Mucosa of descending colon (tissue), 3 donors: Measurements from ENCODE around the gene PPHLN1. TPM values are rescaled to one million over a fixed set of nuclear protein-coding genes. Genes with fewer than 3 reads are reported as not detected.

Source experiments
- ATAC-seq: fragments of 200-7000 bp; cut with Tn5 transposase; one replicate; pipeline ENCODE4 v1.9.1; 2020; ENCODE audit warnings: mild to moderate bottlenecking, moderate library complexity
- DNase-seq, 3 donors: peaks; one replicate each; pipeline ENCODE4 v3.0.0-alpha.2; 2020
- H3K36me3 ChIP-seq: fragments of 200-600 bp; one replicate; pipeline ENCODE4 v1.8.0; 2021; ENCODE audit warnings: low read depth, mild to moderate bottlenecking
- H3K4me1 ChIP-seq: fragments of 200-600 bp; one replicate; pipeline ENCODE4 v1.8.0; 2021; ENCODE audit warnings: low read depth, mild to moderate bottlenecking
- H3K4me3 ChIP-seq: fragments of 200-600 bp; one replicate; pipeline ENCODE4 v1.8.0; 2021; ENCODE audit warnings: mild to moderate bottlenecking
- H3K9me3 ChIP-seq: fragments of 200-600 bp; one replicate; pipeline ENCODE4 v1.8.0; 2021; ENCODE audit warnings: mild to moderate bottlenecking
- CTCF ChIP-seq: fragments of 200-600 bp; IDR thresholded peaks from one replicate; pipeline ENCODE4 v1.8.0; 2022; ENCODE audit warnings: antibody characterized with exemption, mild to moderate bottlenecking
- intact Hi-C, 2 donors: fragments of 100-400 bp; cut with DNase I in 1 of 2; cut with micrococcal nuclease in 1 of 2; formaldehyde crosslinking; loops; one replicate each; pipeline versions ENCODE4 v1.11.0 to v1.11.1; 2022; cut with DNase I, micrococcal nuclease
- total RNA-seq, 3 donors: library from RNA; stranded (reverse); fragmentation: NEBNext Ultra II Directional in 2 of 3; extraction: Animal tissue kit (Norgen Biotek cat#: 25700) in 2 of 3; gene quantifications; one replicate each; pipeline versions ENCODE4 v1.2.1 to v1.2.4, GENCODE V29; 2021 to 2023
- donor health status: DM: no; HTN: no; CAD: no; lungs with moderate emphysema.
- donor health status: DM: no; HTN: no; CAD: no.
- donor health status: DM: no; HTN: yes; CAD: no.

Gene PPHLN1
- total RNA-seq, 3 donors from 2014 or later, result 43.7 to 50.6 (median 44.9) TPM

GRCh38 chr12:42444192-42444943 is 118.4 kb downstream of the PPHLN1 start:
- intact Hi-C loops, result no loop called here
- H3K36me3 ChIP-seq, result no peaks in the 10 kb centered on the region
- ATAC-seq, result no peak

GRCh38 chr12:42445891-42446290 is 119.9 kb downstream of the PPHLN1 start:
- Histone ChIP-seq H3K4me1 (no peaks in the 10 kb centered on the region), H3K4me3 (no peak overlapping the region), H3K9me3 (no peaks in the 10 kb centered on the region), H3K36me3 (no peaks in the 10 kb centered on the region)
- intact Hi-C loops, result no loop called here
- ATAC-seq (no peak), DNase-seq (no peak)
- TF ChIP-seq CTCF, result no peak

More at GRCh38 chr12:42444192-42444943, 118.4 kb downstream of the PPHLN1 start:
- no peak overlapping the region for H3K4me3 ChIP-seq
- TF ChIP-seq CTCF, result no peak
- no peaks in the 10 kb centered on the region for H3K4me1 ChIP-seq
- DNase-seq, result no peak
- H3K9me3 ChIP-seq, result no peaks in the 10 kb centered on the region

- ATAC-seq, result no peak
- H3K9me3 ChIP-seq, result no peaks in the 10 kb centered on the region
These were observed 120.8 kb downstream of the PPHLN1 start for GRCh38 chr12:42446761-42447160.

GRCh38 chr12:42447371-42447786 is 121.4 kb downstream of the PPHLN1 start:
- H3K9me3 ChIP-seq, result no peaks in the 10 kb centered on the region
- ATAC-seq, result no peak
- TF ChIP-seq CTCF, result no peak
- intact Hi-C loops, result no loop called here
- no peak overlapping the region for H3K4me3 ChIP-seq
- no peak for DNase-seq
- no peaks in the 10 kb centered on the region for H3K36me3 ChIP-seq
- H3K4me1 ChIP-seq, result no peaks in the 10 kb centered on the region

More at GRCh38 chr12:42446761-42447160, 120.8 kb downstream of the PPHLN1 start:
- no peak for TF ChIP-seq CTCF
- Histone ChIP-seq H3K4me3 (no peak overlapping the region), H3K36me3 (no peaks in the 10 kb centered on the region), H3K4me1 (no peaks in the 10 kb centered on the region)
- intact Hi-C loops, result no loop called here
- DNase-seq, result no peak

GRCh38 chr12:42448841-42449240 is 122.9 kb downstream of the PPHLN1 start:
- no peak overlapping the region for H3K4me3 ChIP-seq
- no peak for TF ChIP-seq CTCF
- intact Hi-C loops, result no loop called here
- no peaks in the 10 kb centered on the region for H3K9me3 ChIP-seq
- no peaks in the 10 kb centered on the region for H3K36me3 ChIP-seq
- ATAC-seq (no peak), DNase-seq (no peak)
- H3K4me1 ChIP-seq, result no peaks in the 10 kb centered on the region
